Osteoblast (primary cell): ENCODE data around the gene CEP43. TPM values are rescaled to one million over a fixed set of nuclear protein-coding genes. Genes with fewer than 3 reads are reported as not detected.
A peak's percentile ranks its signal among the peaks of the same experiment; 100 is the strongest.

ENCODE experiments used
- DNase-seq: peaks from one replicate; pipeline ENCODE4 v3.0.0; 2011; ENCODE audit warnings: low spot score, mixed read lengths; ENCODE audit not compliant: insufficient read length; ENCODE audit errors: missing footprints
- H2AFZ ChIP-seq: 2 replicates; pipeline ENCODE4 v1.6.0; 2011; ENCODE audit warnings: mild to moderate bottlenecking, low read length
- H3K27ac ChIP-seq: 2 replicates; pipeline ENCODE4 v1.5.1; 2011; ENCODE audit warnings: mild to moderate bottlenecking, low read depth, low read length, moderate library complexity
- H3K27me3 ChIP-seq: 2 replicates; pipeline ENCODE4 v1.6.0; 2012; ENCODE audit warnings: mild to moderate bottlenecking, control low read depth, inconsistent platforms, low read length, moderate library complexity; ENCODE audit not compliant: insufficient read depth
- H3K36me3 ChIP-seq: 2 replicates; pipeline ENCODE4 v1.5.1; 2011; ENCODE audit warnings: mild to moderate bottlenecking, low read length, control low read depth, moderate library complexity; ENCODE audit not compliant: insufficient read depth
- H3K4me1 ChIP-seq: 2 replicates; pipeline ENCODE4 v1.5.1; 2011; ENCODE audit warnings: mild to moderate bottlenecking, low read length, control low read depth, moderate library complexity; ENCODE audit not compliant: insufficient read depth
- H3K4me2 ChIP-seq: 2 replicates; pipeline ENCODE4 v1.6.0; 2011; ENCODE audit warnings: mild to moderate bottlenecking, low read length; ENCODE audit not compliant: insufficient read depth
- H3K4me3 ChIP-seq: fragments of 200-600 bp; sonication (generic); 3 replicates; pipeline ENCODE4 v1.5.1; 2012; ENCODE audit warnings: mild to moderate bottlenecking, low read length, inconsistent platforms; ENCODE audit not compliant: insufficient read depth
- H3K79me2 ChIP-seq: 2 replicates; pipeline ENCODE4 v1.6.0; 2012; ENCODE audit warnings: mild to moderate bottlenecking, low read length, control low read depth, inconsistent platforms; ENCODE audit not compliant: insufficient read depth
- H3K9me3 ChIP-seq: 2 replicates; pipeline ENCODE4 v1.5.1; 2011; ENCODE audit warnings: low read depth, low read length, control low read depth
- H4K20me1 ChIP-seq: 2 replicates; pipeline ENCODE4 v1.6.0; 2012; ENCODE audit warnings: mild to moderate bottlenecking, low read length, control low read depth; ENCODE audit not compliant: insufficient read depth
- CTCF ChIP-seq: IDR thresholded peaks from 2 replicates; pipeline ENCODE4 v1.5.1; 2011; ENCODE audit warnings: mild to moderate bottlenecking, low read depth, low read length, moderate library complexity; ENCODE audit errors: extremely low read depth
- total RNA-seq: library from RNA; depleted of rRNA; stranded (reverse); fragments of >200 nt; gene quantifications from 2 replicates; pipeline ENCODE4 v1.2.3, GENCODE V29; 2012

CEP43 gene
- total RNA-seq, 1 donor, result 19.5 TPM

- H3K36me3 ChIP-seq, result no peaks in the 10 kb centered on the region
- peaks cover 38% of the 10 kb centered on the region for H3K79me2 ChIP-seq
- no peaks in the 10 kb centered on the region for H3K4me1 ChIP-seq
- H3K4me2 ChIP-seq, result no peak overlapping the region
- no peak for DNase-seq
- no peaks in the 10 kb centered on the region for H3K9me3 ChIP-seq
- TF ChIP-seq CTCF, result no peak
- H2AFZ ChIP-seq, result peak overlapping the region; percentile 53
- no peaks in the 10 kb centered on the region for H4K20me1 ChIP-seq
- no peak overlapping the region for H3K27ac ChIP-seq
- H3K4me3 ChIP-seq, result no peak overlapping the region
- no peaks in the 10 kb centered on the region for H3K27me3 ChIP-seq
These were observed 11.3 kb upstream of the CEP43 start for GRCh38 chr6:166987930-166988329.

DNA sequence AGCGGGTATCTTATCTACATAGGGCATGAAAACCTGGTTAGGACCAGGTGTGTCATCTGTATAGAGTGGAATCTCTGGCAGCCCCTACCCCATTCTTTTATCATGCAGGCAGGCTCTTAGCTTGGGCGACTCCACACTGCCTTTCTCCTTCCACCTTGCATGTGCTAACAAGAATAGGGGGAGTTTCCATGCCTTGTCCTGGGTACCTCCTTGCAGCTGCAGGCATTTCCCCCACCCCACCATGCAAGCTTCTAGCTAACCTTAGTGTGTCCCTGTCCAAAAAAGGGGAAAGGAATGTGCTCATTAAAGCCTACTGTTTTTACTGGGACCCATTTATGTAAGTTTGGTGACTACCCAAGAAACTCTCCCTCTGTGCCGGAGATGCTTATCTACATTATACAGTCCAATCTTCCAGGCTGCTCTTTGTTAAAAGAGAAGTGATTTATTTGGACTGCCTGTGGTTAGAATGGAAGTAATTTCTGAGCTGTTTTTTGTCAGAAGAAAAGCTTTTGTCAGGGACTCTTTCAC, 10.5 kb upstream of the CEP43 start:
- no peak for TF ChIP-seq CTCF
- H2AFZ ChIP-seq, result no peak overlapping the region
- no peaks in the 10 kb centered on the region for H3K4me1 ChIP-seq
- no peaks in the 10 kb centered on the region for H3K36me3 ChIP-seq
- H3K79me2 ChIP-seq, result peaks cover 42% of the 10 kb centered on the region
- no peak for DNase-seq
- H3K4me3 ChIP-seq, result no peak overlapping the region
- H3K9me3 ChIP-seq, result no peaks in the 10 kb centered on the region
- H3K27me3 ChIP-seq, result no peaks in the 10 kb centered on the region
- no peak overlapping the region for H3K4me2 ChIP-seq
- H3K27ac ChIP-seq, result no peak overlapping the region
- H4K20me1 ChIP-seq, result no peaks in the 10 kb centered on the region

DNA sequence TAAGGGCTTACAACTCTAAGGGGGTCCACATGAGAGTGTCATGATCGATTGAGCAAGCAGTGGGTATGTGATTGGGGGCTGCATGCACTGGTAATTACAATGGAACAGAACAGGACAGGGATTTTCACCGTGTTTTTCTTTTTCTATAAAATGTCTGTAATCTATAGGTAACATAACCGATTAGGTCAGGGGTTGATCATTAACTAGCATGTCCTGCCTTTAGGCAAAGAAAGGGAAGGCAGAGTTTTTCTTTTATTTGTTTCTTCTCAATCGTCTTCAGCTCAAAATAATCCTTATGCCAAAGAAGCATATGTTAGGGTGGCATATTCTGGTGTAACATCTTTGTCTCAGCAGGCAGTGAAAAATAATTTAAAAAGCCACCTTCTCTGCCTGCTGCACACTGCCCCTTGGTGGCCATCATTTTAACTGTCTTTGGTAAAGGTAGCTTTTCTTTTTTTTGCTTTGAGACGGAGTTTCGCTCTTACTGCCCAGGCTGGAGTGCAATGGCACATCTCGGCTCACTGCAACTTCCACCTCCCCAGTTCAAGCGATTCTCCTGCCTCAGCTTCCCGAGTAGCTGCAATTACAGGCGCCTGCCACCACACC, 9.7 kb upstream of the CEP43 start:
- H4K20me1 ChIP-seq, result no peaks in the 10 kb centered on the region
- peak overlapping the region; percentile 60 for H2AFZ ChIP-seq
- no peaks in the 10 kb centered on the region for H3K27me3 ChIP-seq
- peak; percentile 66 for TF ChIP-seq CTCF
- peak overlapping the region; percentile 52 for H3K4me2 ChIP-seq
- no peaks in the 10 kb centered on the region for H3K9me3 ChIP-seq
- peak overlapping the region; percentile 42 for H3K4me3 ChIP-seq
- no peaks in the 10 kb centered on the region for H3K36me3 ChIP-seq
- DNase-seq, result peak; percentile 79
- H3K4me1 ChIP-seq, result no peaks in the 10 kb centered on the region
- H3K79me2 ChIP-seq, result peaks cover 50% of the 10 kb centered on the region
- H3K27ac ChIP-seq, result no peak overlapping the region

GRCh38 chr6:166996406-166996805, 2.8 kb upstream of the CEP43 start:
- Histone ChIP-seq H3K4me2 (no peak overlapping the region), H3K4me3 (no peak overlapping the region), H2AFZ (no peak overlapping the region), H3K4me1 (peaks cover 16% of the 10 kb centered on the region), H3K36me3 (no peaks in the 10 kb centered on the region), H3K27ac (no peak overlapping the region), H3K9me3 (no peaks in the 10 kb centered on the region), H4K20me1 (peaks cover 5% of the 10 kb centered on the region), H3K79me2 (peaks cover 71% of the 10 kb centered on the region), H3K27me3 (no peaks in the 10 kb centered on the region)
- no peak for DNase-seq
- TF ChIP-seq CTCF, result no peak
